ENCODE data around the gene SLC12A2.

The SLC12A2 gene

GRCh38 chr5:128197896-128198522, 114.4 kb downstream of the SLC12A2 start:
- peak; percentile 40; the same call in 1 of the 2 replicates for TF ChIP-seq NFIC (IDR thresholded peaks at IDR 0.05)
- no peak for TF ChIP-seq CEBPB (IDR thresholded peaks at IDR 0.05)
- no peak for TF ChIP-seq MAX (IDR thresholded peaks at IDR 0.05)
- TF ChIP-seq EGR1 (IDR thresholded peaks at IDR 0.05) = no peak

- TF ChIP-seq TEAD4 (IDR thresholded peaks at IDR 0.05) (peak; percentile 24; the same call in 1 of the 2 replicates), YY1 (IDR thresholded peaks at IDR 0.05; ENCODE audit: low read depth) (no peak), CREB1 (IDR thresholded peaks at IDR 0.05; ENCODE audit: low read depth) (no peak), TCF12 (IDR thresholded peaks at IDR 0.05; ENCODE audit: low read depth) (peak; percentile 85), FOXM1 (IDR thresholded peaks at IDR 0.05; ENCODE audit: borderline replicate concordance, low read depth) (no peak), EGR1 (IDR thresholded peaks at IDR 0.05) (no peak), CEBPB (IDR thresholded peaks at IDR 0.05) (no peak), RAD21 (IDR thresholded peaks at IDR 0.05; ENCODE audit: low read depth) (no peak), ZBTB7A (IDR thresholded peaks at IDR 0.05; ENCODE audit: low read depth) (no peak), EP300 (IDR thresholded peaks at IDR 0.05; ENCODE audit: borderline replicate concordance) (peak; percentile 54; the same call in 1 of the 2 replicates), TAF1 (IDR thresholded peaks at IDR 0.05; ENCODE audit: low read depth) (no peak), REST (IDR thresholded peaks at IDR 0.05; ENCODE audit: low read depth) (no peak), NFIC (IDR thresholded peaks at IDR 0.05) (peak; percentile 71), USF1 (IDR thresholded peaks at IDR 0.05) (no peak), MAX (IDR thresholded peaks at IDR 0.05) (no peak)
These were observed 115.5 kb downstream of the SLC12A2 start for GRCh38 chr5:128199104-128199503.

DNA sequence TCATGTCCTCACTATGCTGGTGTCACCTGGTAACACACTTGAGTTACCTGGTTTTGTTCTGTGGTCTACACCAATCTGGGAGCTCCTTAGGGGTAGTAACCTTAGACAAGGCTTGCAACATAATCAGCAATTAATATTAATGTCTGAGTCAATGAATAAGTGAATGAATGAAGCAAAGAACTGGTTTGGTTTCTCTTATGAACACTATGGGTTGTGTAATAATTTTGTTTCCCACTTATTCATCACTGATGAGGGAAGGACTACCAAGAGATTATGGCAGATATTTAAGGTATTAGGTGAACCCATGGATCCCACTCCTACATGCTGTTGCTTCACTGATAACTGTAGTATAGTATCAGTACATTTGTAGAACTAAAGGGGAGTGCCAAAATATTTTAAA, 116.0 kb downstream of the SLC12A2 start:
- TF ChIP-seq EGR1 (IDR thresholded peaks at IDR 0.05) = no peak
- no peak for TF ChIP-seq REST (IDR thresholded peaks at IDR 0.05; ENCODE audit: low read depth)
- TF ChIP-seq TEAD4 (IDR thresholded peaks at IDR 0.05) = no peak
- no peak for TF ChIP-seq CEBPB (IDR thresholded peaks at IDR 0.05)
- no peak for TF ChIP-seq USF1 (IDR thresholded peaks at IDR 0.05)
- no peak for TF ChIP-seq MAX (IDR thresholded peaks at IDR 0.05)
- TF ChIP-seq CREB1 (IDR thresholded peaks at IDR 0.05; ENCODE audit: low read depth) = no peak
- no peak for TF ChIP-seq RAD21 (IDR thresholded peaks at IDR 0.05; ENCODE audit: low read depth)
- TF ChIP-seq TAF1 (IDR thresholded peaks at IDR 0.05; ENCODE audit: low read depth) = no peak

- TF ChIP-seq RAD21 (IDR thresholded peaks at IDR 0.05; ENCODE audit: low read depth) = peak; percentile 88
- TF ChIP-seq ZBTB7A (IDR thresholded peaks at IDR 0.05; ENCODE audit: low read depth) = no peak
- peak; percentile 8; the same call in 1 of the 2 replicates for TF ChIP-seq USF1 (IDR thresholded peaks at IDR 0.05)
- TF ChIP-seq MAX (IDR thresholded peaks at IDR 0.05) = peak; percentile 71
- TF ChIP-seq FOXM1 (IDR thresholded peaks at IDR 0.05; ENCODE audit: borderline replicate concordance, low read depth) = no peak
- no peak for TF ChIP-seq CREB1 (IDR thresholded peaks at IDR 0.05; ENCODE audit: low read depth)
- TF ChIP-seq TCF12 (IDR thresholded peaks at IDR 0.05; ENCODE audit: low read depth) = no peak
- no peak for TF ChIP-seq NFIC (IDR thresholded peaks at IDR 0.05)
- no peak for TF ChIP-seq TEAD4 (IDR thresholded peaks at IDR 0.05)
These were observed 117.7 kb downstream of the SLC12A2 start for GRCh38 chr5:128201065-128201926.

DNA sequence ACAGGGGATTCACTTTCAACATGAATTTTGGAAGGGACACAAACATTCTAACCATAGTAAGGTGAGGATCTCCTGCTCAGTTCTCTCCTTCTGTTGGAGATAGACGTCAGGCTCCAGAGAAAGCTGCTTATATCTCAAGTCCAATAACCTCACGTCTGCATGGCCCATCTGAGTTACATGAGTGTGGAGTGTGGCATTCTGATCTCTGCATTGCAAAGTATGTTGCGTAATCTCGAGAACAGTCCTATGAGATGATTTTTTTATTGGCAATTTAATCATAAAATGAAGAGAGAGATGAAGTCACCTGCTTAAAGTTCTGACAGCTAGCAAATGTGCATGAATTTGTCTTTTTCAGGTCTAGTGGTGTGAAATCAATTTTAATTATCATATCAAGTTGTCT, 118.8 kb downstream of the SLC12A2 start:
- TF ChIP-seq TCF12 (IDR thresholded peaks at IDR 0.05; ENCODE audit: low read depth) = no peak
- TF ChIP-seq CEBPB (IDR thresholded peaks at IDR 0.05) = peak; percentile 73
- TF ChIP-seq NFIC (IDR thresholded peaks at IDR 0.05) = no peak

All from Ishikawa (cell line).